GM12872 (cell line): ENCODE measurements around the gene SMIM21.

ENCODE experiments used
- CTCF ChIP-seq: IDR thresholded peaks from 3 replicates; pipeline ENCODE4 v1.5.1; 2011; ENCODE audit warnings: low read depth, mild to moderate bottlenecking, low read length, moderate library complexity; ENCODE audit not compliant: insufficient read depth

Gene SMIM21

GRCh38 chr18:75467281-75467795 is 39.8 kb upstream of the SMIM21 start:
- TF ChIP-seq CTCF = no peak

GRCh38 chr18:75464356-75464755 is 36.9 kb upstream of the SMIM21 start:
- no peak for TF ChIP-seq CTCF

GRCh38 chr18:75462178-75462832 is 34.8 kb upstream of the SMIM21 start:
- no peak for TF ChIP-seq CTCF

- TF ChIP-seq CTCF = no peak
Measured at GRCh38 chr18:75456199-75456631, 28.7 kb upstream of the SMIM21 start.

- TF ChIP-seq CTCF = no peak
Measured at GRCh38 chr18:75455249-75456198, 28.0 kb upstream of the SMIM21 start.

GRCh38 chr18:75454022-75454795 is 26.7 kb upstream of the SMIM21 start:
- TF ChIP-seq CTCF = no peak

- no peak for TF ChIP-seq CTCF
Measured at GRCh38 chr18:75450906-75451305, 23.4 kb upstream of the SMIM21 start.
